Glomerular endothelial cell (primary cell): Measurements from ENCODE around the gene RPP25. TPM values are rescaled to one million over a fixed set of nuclear protein-coding genes. Genes with fewer than 3 reads are reported as not detected.
"Not testable (repeated sequence)": the region's sequence is repeated elsewhere in the genome, so short reads cannot be mapped to it uniquely, and the experiment has no call there.

Experiments used
- DNase-seq: peaks from one replicate; pipeline ENCODE4 v3.0.0-alpha.2; 2011; ENCODE audit warnings: low read depth, low spot score; ENCODE audit errors: extremely low read depth
- total RNA-seq: library from RNA; depleted of rRNA; stranded (reverse); fragments of >200 nt; gene quantifications from 2 replicates; pipeline ENCODE4 v1.2.3, GENCODE V29; 2015

The RPP25 gene
- total RNA-seq, 1 donor from 2014 or later = 26.3 TPM

DNA sequence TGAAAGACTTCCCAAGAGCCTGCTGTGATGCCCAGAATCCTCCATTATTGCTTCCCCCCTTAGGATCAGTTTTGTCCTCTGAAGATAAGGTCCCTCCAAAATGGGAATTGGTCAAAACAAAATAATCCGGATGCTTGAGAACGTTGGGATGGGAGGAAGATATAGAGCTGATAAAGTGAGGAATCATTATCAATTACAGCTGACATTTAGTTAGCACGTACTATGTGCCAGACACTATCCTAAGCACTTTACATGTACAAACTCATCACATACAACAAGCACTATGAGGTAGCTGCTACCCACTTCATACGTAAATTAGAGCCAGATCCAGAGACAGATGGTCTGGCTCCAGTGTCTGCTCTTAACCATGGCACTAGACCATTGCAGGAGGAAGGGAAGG is 6.6 kb upstream of the RPP25 start:
- DNase-seq = no peak

DNA sequence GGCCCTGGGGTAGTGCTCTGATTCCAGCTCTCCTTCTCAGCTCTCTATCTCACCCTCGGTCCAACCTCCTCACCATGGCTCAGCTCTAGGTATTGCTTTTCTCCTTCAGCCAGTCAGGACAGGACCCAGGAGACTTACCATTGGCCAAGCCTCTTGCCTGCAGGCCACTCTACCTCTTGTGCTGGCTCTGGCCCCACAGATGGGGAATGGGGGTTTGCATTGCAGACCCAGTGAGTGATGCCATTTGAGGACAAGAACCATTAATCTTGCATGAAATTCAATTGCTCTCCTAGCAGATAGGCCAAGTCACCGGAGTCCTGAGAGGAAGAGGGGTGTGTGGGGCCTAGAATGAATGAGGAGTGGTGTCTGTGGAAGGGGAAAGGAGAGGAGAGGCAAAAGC is 6.1 kb upstream of the RPP25 start:
- DNase-seq = no peak

DNA sequence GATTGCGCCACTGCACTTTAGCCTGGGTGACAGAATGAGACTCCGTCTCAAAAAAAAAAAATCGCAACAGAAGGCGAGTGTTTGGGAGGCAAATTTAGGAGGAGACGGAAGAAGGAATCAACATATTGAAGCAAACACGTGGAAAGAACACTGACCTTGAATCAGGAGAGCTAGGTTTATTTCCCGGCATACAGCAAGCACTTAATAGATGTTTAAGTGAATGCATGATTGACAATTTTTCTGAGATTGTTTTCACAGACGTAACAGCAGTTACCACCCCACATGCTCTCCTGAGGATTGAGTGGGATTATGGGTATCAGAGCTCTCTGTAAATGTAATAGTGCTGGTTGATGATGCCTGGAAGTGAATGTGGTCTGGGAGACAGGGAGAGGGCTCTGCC is 5.6 kb upstream of the RPP25 start:
- DNase-seq = no peak

DNA sequence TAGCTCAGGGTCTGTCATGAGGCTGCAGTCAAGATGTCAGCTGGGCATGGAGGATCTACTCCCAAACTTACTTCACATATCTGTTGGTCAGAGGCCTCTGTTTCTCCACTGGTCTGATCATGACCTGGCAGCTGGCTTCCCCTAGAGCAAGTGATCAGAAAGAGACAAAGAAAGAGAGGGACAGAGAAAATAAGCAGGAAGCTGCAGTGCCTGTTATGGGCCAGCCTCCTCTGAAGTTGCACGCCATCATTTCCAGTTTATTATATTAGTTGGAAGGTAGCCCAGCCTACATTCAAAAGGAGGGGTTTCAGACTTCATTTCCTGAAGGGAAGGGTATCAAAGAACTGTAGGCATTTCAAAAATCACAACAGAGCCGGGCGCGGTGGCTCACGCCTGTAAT is 5.0 kb upstream of the RPP25 start:
- DNase-seq = no peak

DNA sequence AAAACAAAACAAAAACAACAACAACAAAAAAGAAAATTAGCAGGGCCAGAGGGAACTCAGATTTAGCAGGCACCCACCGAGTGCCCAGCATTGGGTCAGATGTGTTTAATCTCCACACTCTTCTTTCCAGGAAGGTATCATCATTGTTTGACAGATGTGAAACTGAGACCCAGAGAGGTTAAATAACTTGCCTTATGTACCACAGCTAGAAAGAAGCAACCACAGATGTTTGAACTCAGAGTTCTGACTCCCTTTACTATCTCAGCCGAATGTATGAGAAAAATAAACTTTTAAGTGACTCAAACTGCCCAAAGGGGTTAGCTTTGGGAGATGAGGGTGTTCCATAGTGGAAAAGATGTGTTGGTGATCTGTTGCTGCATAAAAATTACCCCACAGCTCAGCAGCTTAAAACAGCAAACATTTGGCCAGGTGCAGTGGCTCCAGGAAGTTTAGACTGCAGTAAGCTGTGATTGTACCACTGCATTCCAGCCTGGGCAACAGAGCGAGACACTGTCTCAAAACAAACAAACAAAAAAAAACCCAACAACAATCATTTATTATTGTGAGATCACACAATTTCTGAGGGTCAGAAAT is 4.5 kb upstream of the RPP25 start:
- DNase-seq = no peak

DNA sequence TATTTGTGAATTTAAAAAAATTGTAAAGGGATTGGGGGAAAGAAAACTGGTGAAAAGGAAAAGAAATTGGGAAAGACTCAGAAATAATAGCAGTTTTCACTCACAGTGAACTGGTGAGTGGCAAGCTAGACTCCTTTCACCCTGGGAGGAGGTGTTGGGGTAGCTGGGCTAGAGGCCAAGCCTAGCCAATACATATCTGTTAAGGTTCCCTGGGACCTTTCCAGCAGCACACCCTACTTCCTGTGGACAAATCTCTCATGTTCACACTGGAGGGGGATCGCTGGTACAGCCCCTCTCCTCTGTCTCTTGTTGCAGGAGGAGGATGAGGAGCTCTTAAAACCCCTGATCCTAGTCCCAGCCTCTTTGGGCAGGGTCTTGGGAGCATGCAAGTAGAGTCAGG is 3.7 kb upstream of the RPP25 start:
- no peak for DNase-seq

DNA sequence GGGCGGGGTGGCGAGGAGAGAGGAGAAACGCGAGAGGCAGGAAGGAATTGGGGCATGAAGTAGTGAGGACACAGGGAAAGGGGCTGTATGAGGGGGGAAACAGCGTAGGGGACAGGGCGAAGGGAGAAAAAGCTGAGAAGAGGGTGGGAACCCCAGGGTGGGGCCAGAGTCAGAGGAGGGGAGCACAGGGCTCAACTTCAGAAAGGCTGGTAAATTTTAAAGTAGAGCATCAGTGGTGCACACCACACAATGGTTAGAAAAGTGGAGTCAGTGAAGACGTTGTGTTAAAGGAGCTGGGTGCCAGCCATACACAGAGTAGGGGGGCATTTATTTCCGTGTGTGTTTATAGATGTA is 3.0 kb upstream of the RPP25 start:
- DNase-seq = no peak

DNA sequence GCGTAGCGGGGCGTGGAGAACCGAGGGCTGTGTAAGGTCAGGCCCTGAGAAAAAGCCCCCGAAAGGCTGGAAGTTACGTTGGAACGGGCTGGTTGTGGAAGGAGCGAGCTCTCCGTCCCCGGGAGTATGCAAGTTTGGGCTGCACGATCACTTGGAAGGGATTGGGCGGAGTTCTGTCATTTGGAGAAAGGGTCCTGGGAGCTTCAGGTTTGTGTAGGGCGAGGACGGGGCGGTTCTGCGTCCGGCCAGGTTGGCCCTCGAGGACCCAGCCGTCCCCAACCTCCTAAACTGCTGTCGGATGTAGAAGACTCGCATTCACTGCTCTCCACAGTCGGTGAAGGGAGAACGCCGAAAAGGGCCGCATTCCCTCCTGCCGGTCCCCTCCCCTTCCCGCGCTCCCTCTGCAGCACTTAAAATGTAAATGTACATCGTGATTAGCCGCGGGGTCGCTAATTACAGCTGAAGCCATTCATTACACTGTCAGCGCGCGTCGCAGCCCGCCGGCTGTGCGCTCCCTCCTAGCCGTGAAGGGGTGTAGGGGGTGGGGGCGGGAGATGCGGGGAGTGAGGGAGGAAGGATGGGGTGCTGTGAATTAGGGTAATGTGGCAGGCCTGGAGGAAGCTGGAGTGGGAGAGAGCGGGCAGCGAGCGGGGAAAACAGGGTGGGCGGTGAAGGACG is 2.5 kb upstream of the RPP25 start:
- no peak for DNase-seq

DNA sequence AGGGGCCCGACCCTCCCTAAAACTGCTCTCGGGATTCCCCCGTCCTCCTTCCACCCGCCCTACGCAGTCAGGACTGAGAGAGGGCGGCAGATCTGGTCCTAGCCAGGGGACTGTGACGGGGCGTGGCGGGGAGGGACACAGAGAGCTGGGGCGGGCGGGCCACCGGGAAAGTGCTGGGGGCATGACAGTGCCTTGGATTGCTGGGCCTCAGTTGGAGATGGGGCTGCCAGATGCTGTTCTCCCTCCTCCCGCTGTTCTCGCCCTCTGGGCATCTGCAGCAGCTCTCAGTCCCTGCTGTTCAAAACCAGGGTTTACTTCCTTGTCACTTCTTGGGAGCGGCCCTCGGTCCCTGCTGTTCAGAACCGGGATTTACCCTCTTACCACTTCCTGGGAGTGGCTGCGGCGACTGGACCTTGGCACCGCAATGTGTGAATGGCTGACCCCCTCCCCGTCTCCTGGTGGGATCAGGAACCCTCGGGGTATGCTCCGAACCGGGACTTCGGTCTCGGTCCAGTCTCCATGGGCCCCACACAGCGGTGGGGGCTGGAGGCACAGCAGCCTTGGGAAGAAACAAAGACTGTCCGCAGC is 1.8 kb upstream of the RPP25 start:
- no peak for DNase-seq

DNA sequence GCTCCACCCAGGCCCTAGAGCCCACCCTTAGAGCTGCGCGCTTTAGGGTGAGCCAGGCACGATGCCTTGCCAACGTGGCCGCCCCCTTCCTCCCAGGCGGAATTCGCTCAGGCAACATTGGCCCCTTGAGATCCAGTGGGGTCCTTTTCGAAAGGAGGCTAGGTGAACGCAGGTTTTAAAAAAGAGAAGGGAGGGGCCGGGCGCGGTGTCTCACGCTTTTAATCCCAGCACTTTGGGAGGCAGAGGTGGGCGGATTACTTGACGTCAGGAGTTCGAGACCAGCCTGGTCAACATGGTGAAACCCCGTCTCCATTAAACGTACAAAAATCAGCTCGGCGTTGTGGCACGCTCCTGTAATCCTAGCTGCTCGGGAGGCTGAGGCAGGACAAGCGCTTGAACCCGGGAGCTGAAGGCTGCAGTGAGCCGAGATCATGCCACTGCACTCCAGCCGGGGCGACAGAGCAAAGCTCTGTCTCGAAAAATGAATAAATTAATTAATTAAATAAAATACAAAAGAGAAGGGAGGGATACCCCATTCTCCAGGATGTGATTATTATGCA is 984 bp upstream of the RPP25 start:
- DNase-seq = no peak

DNA sequence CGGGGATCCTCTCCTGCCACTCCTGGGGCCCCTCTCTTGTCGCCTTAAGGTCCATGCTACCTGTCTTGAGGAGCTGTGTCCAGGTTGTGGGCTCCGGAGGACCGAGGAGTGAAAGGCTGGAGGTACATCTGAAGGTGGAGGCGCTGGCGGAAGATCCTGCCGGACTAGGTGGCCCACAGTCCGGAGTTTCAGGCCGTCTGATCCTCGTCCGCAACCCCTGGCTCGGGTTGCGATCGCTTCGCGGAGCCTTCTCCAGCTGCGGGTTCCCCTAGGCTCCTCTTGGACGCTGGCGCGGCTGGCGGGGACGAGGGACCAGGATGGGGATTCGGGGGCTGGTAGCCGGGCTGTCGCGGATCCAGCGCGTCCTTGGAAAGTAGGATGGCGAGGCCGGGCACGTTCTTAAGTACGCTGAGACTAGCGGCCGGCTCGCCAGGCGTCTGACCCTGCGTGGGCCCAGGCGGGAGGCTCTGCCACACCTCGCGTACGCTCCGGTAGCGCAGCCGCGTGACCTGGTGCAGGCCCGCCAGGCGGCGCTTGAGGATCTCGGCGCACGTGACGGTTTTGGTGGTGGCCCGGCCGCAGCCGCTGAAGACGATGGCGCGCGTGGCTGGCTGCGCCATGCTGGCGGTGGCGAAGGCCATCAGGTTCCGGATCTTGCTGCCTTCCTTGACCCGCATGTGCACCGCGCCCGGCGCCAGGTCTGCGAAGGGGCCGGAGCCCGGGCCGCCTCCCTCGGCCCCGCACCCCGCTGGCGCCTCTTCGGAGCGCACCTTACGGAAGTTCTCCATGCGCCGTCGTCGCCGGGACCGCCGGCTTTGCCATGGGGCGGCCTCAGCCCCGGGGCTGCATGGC is 550 bp downstream of the RPP25 start:
- no peak for DNase-seq

DNA sequence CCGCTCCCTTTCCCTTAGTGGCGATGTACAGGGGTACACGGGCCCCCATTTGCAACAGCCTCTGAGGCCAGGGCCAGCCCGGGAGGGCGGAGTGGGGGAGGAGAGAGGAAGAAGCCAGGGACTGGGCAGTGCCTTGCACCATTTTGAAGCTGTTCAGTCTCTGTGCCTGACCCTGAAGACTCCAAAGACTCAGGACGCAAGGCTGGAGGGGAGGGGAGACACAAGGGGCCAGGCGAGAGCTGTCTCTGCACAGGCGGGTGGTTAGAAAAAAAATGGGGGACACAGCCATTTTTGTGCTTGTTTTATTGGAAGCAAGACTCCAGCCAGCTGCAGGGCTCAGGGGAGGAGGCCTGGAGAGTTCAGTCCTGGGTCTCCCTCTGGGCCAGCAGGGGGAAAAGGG is 1.6 kb downstream of the RPP25 start:
- DNase-seq = no peak

DNA sequence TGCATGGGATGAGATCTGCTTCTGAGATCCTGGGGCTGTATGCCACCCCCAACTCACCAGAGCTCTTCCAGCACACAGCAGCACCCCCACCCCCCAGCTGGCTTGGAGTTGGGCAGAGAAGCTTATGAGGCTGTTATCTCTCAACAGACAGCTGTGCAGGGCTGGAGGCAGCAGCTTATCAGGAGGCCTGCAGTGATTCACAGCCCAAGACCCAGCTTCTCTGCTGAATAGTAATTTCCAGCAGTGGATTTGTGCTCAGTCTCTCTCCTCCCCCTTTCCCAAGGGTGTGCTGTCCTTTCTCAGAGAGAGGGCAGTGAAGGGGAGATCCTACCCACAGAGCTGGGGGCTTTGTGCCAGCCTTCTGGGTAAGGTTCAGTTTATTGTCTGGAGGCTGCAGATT is 2.1 kb downstream of the RPP25 start:
- DNase-seq = no peak

DNA sequence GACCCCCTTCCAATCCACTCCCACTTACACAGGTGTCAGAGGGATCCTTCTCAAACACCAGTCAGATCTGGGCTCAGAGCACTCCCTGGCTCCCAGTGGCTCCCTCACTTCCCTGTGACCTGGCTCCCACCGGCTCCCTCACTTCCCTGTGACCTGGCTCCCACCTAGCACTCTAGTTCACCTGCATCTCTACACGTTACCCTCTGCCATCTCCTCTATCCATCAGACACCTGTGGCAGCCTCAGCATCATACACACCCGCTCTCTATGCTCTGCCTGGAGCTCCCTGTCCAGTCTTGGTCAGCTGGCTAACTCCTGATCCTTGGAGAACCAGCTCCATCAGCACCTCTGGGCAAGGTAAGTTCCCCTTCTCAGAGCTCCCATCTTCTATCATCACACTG is 5.6 kb downstream of the RPP25 start:
- DNase-seq = no peak

DNA sequence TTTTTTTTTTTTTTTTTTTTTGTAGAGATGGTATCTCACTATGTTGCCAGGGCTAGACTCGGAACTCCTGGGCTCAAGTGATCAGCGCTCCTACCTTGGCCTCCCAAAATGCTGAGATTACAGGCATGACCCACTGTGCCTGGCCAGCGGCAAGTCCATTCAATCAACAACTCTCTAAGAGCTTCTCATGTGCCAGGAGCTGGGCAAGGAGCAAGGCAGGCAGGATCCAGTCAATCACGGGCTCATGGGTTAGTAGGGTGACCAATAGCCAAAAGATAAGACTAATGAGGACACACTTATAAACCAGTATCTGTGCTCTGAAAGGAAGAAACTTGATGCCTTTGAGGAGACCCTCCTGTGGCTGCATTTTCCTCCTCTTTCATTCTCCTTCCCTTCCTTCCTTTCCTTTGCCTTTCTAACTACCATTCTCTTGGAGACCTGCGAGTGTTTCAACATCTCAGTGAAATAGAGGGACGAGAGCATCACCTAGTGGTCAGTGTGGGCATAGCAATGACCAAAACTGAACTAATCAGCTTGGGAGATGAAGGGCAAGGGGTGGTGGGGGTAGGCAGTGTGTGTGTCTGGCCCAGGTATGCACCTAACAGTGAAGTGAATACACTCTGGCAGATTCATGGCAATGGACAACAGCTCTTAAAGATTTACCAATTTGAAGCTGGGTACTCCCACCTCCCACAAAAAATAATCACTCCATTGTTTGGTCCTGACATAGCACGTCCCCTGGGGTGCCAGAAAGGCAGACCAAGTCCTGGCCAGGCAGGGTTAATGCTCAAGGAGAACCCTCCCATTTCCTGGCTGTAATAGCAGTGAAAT is 6.3 kb downstream of the RPP25 start:
- DNase-seq = no peak

DNA sequence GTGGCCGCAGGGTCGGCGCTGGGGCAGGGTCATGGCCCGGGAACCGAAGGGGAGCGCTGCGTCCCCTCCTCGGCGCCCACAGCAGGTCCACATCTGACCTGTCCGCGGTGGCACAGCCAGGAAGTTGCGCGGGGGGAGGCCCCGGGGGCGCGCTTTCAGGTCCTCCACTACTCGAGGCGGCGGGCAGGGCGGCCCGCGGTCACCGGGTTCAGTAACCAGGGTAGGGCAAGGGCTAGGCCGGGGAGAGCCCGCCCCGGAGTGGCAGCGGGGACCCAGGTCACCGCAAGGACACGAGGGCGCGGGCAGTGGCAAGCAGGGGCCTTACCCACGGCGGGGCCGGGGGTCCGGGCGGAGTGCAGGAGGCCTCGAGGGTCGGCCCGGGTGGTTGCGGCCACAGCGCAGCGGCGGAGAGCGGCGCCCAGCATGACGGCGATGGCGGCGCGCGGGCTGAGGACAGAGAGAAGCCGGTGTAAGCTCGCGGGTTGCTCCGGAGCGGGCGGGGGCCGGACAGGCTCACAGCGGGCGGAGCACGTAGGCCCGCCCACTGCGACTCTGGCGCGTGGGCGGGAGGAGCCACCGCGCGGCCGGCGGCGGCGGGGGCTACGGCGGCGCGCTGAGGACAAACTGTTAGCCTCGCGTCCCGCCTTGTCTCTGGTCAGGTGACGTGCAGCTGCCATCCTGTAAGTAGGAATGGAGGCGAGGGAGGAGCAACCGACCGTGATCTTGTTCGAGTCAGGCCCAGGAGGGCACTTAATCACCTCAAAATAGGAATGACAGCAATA is 18.8 kb downstream of the RPP25 start, which contains the start of gene COX5A:
Gene COX5A, minus strand, starts transcription at position 484 of the 782 bp plus-strand sequence. Its CDS starts 59 bp downstream, at position 425.
- DNase-seq = no peak

DNA sequence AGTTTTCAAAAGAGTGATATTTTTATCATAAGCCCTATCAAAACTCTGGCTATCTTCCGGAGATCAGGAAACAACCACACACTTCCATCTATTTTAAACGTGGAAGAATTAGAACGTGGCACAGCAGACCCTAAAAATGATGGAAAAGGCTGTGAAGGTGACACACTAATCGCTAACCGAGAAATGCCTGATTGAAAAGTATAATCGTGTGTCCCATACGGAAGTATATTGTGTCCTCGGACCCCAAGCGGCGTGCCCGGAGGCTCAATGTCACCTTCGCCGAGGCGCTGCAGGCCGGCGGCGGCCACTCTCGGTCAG is 19.3 kb downstream of the RPP25 start:
- DNase-seq = no peak

DNA sequence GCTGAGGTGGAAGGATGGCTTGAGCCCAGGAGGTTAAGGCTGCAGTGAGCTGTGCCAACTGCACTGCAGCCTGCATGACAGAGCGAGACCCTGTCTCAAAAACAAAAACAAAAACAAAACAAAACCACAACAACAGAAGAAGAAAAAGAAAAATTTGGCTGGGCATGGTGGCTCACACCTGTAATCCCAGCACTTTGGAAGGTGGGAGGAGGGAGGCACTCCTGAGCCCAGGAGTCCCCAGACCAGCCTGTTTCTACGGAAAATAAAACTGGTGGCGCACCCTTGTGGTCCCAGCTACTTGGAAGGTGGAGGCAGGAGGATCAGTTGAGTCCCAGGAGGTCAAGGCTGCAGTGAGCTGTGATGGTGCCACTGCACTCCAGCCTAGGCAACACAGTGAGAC is 21.4 kb downstream of the RPP25 start:
- DNase-seq = not testable (repeated sequence)

DNA sequence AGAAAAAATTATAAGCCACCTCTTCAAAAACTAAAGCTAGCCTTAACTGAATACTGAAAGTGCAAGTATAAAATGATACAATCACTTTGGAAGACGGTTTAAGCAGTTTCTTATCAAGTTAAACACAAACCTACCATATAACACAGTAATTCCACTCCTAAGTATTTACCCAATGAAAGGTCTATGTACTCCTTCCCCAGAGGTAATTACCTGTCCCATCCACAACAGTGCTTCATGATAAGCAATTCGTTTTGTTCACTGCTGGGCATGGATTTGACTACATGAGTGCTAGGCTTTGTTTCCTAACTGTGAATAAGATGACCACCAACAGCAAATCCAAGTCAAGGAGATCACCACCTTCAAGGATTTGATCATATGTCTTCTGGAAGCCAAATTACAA is 23.0 kb downstream of the RPP25 start:
- DNase-seq = no peak

DNA sequence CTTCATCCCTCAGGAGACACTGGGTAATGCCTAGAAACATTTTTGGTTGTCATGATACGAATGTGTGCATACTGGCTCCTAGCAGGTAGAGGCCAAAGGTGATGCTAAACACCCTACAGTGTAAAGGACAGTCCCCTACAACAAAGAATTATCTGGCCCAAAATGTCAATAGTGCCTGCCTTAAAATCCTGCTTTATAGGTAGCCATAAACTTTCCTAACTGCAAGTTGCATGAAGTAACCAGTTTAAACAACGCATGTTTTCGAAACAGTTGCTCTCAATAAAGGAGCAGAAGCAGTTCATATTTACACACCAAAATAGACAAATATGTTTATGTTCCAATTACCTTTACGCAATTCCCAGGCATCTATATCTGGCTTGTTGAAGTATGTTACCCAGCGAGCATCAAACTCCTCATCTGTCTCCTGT is 27.8 kb downstream of the RPP25 start:
- DNase-seq = no peak
